WTC11 (cell line): Measurements from ENCODE around the gene PGF. TPM values are rescaled to one million over a fixed set of nuclear protein-coding genes. Genes with fewer than 3 reads are reported as not detected.

Experiments used
- ATAC-seq: fragments of 200-7000 bp; cut with Tn5 transposase; 2 replicates; pipeline ENCODE4 v1.10.0; 2021; ENCODE audit warnings: mild to moderate bottlenecking, moderate library complexity
- CTCF ChIA-PET: fragments of 300-600 bp; sonication (Branson Sonifier 250); formaldehyde crosslinking; loops from one replicate; lab custom pipeline; 2021; ENCODE audit warnings: antibody characterized with exemption; lab: Charles Lee
- POLR2A ChIA-PET: fragments of 350-600 bp; sonication (Branson Sonifier 250); formaldehyde crosslinking; loops from one replicate; lab custom pipeline; 2021; ENCODE audit warnings: antibody characterized with exemption; lab: Charles Lee
- DNase-seq: peaks from one replicate; pipeline ENCODE4 v3.0.0; 2021; ENCODE audit warnings: low spot score
- H3K27ac Mint-ChIP-seq: 2 replicates; pipeline ENCODE4 v1.8.0; 2021; ENCODE audit warnings: mixed read lengths
- H3K27me3 Mint-ChIP-seq: 2 replicates; pipeline ENCODE4 v1.8.0; 2021; ENCODE audit warnings: low read depth, mild to moderate bottlenecking, moderate library complexity, mixed read lengths
- H3K36me3 Mint-ChIP-seq: 2 replicates; pipeline ENCODE4 v1.8.0; 2021; ENCODE audit warnings: mixed read lengths
- H3K4me1 Mint-ChIP-seq: 2 replicates; pipeline ENCODE4 v1.8.0; 2022; ENCODE audit warnings: mixed read lengths
- H3K4me3 Mint-ChIP-seq: 2 replicates; pipeline ENCODE4 v1.8.0; 2021; ENCODE audit warnings: mild to moderate bottlenecking, moderate library complexity, mixed read lengths
- H3K9me3 Mint-ChIP-seq: 2 replicates; pipeline ENCODE4 v1.8.0; 2021; ENCODE audit warnings: mixed read lengths
- CDX4 ChIP-seq: fragments of 250-450 bp; sonication (Bioruptor Pico); IDR thresholded peaks from 2 replicates; pipeline ENCODE4 v1.9.0; 2021; ENCODE audit warnings: moderate library complexity, mild to moderate bottlenecking, inconsistent platforms, borderline replicate concordance
- CREB1 ChIP-seq: sonication (generic); formaldehyde crosslinking; IDR thresholded peaks from 2 replicates; pipeline ENCODE4 v1.8.0; 2023; ENCODE audit warnings: mild to moderate bottlenecking, missing genetic modification reagents
- CREM ChIP-seq: sonication (generic); formaldehyde crosslinking; IDR thresholded peaks from 2 replicates; pipeline ENCODE4 v1.8.1; 2022; ENCODE audit warnings: mild to moderate bottlenecking, missing genetic modification reagents, moderate library complexity
- ETV6 ChIP-seq: sonication (generic); formaldehyde crosslinking; IDR thresholded peaks from 2 replicates; pipeline ENCODE4 v1.8.1; 2022; ENCODE audit warnings: mild to moderate bottlenecking, missing genetic modification reagents
- FOXP1 ChIP-seq: sonication (generic); formaldehyde crosslinking; IDR thresholded peaks from 2 replicates; pipeline ENCODE4 v1.8.0; 2022; ENCODE audit warnings: missing genetic modification reagents, mild to moderate bottlenecking, moderate library complexity, borderline replicate concordance
- IRF2 ChIP-seq: sonication (generic); formaldehyde crosslinking; IDR thresholded peaks from 2 replicates; pipeline ENCODE4 v1.8.0; 2022; ENCODE audit warnings: low read depth, missing genetic modification reagents, borderline replicate concordance
- JUN ChIP-seq: sonication (generic); formaldehyde crosslinking; IDR thresholded peaks from 2 replicates; pipeline ENCODE4 v1.8.0; 2023; ENCODE audit warnings: mild to moderate bottlenecking, missing genetic modification reagents
- MXD4 ChIP-seq: fragments of 250-450 bp; sonication (Bioruptor Pico); IDR thresholded peaks from 2 replicates; pipeline ENCODE4 v1.8.0; 2021; ENCODE audit warnings: mild to moderate bottlenecking, moderate library complexity, borderline replicate concordance
- NR3C1 ChIP-seq: sonication (generic); formaldehyde crosslinking; conservative IDR thresholded peaks from 2 replicates; pipeline ENCODE4 v1.8.1; 2023; ENCODE audit warnings: low read depth, mild to moderate bottlenecking, missing genetic modification reagents
- RELA ChIP-seq: sonication (generic); formaldehyde crosslinking; IDR thresholded peaks from 2 replicates; pipeline ENCODE4 v1.8.1; 2022; ENCODE audit warnings: missing genetic modification reagents, mild to moderate bottlenecking, borderline replicate concordance
- SP1 ChIP-seq: sonication (generic); formaldehyde crosslinking; conservative IDR thresholded peaks from 2 replicates; pipeline ENCODE4 v1.8.1; 2022; ENCODE audit warnings: missing genetic modification reagents
- TEAD4 ChIP-seq: sonication (generic); formaldehyde crosslinking; IDR thresholded peaks from 2 replicates; pipeline ENCODE4 v1.8.0; 2022; ENCODE audit warnings: mild to moderate bottlenecking, missing genetic modification reagents
- USF1 ChIP-seq: sonication (generic); formaldehyde crosslinking; IDR thresholded peaks from 2 replicates; pipeline ENCODE4 v1.8.0; 2022; ENCODE audit warnings: mild to moderate bottlenecking, missing genetic modification reagents
- ZNF317 ChIP-seq: sonication (generic); formaldehyde crosslinking; IDR thresholded peaks from 2 replicates; pipeline ENCODE4 v1.8.1; 2023; ENCODE audit warnings: low read depth, mild to moderate bottlenecking, moderate library complexity, missing genetic modification reagents, borderline replicate concordance
- ZNF416 ChIP-seq: fragments of 250-450 bp; sonication (Bioruptor Pico); IDR thresholded peaks from 2 replicates; pipeline ENCODE4 v1.9.0; 2021; ENCODE audit warnings: mild to moderate bottlenecking, inconsistent platforms
- ZNF423 ChIP-seq: fragments of 250-450 bp; sonication (Bioruptor Pico); IDR thresholded peaks from 2 replicates; pipeline ENCODE4 v2.1.2; 2022; ENCODE audit warnings: mild to moderate bottlenecking, moderate library complexity
- ZNF425 ChIP-seq: fragments of 250-450 bp; sonication (Bioruptor Pico); conservative IDR thresholded peaks from 2 replicates; pipeline ENCODE4 v1.9.0; 2021; ENCODE audit warnings: mild to moderate bottlenecking
- total RNA-seq: library from RNA; stranded (reverse); gene quantifications from 3 replicates; pipeline ENCODE4 v1.2.3, GENCODE V29; 2021
- TF ChIP-seq, protein P1 (sequence below): sonication (generic); formaldehyde crosslinking; IDR thresholded peaks from 2 replicates; pipeline ENCODE4 v1.8.1; 2023; ENCODE audit warnings: mild to moderate bottlenecking, missing genetic modification reagents, borderline replicate concordance
- TF ChIP-seq, protein P2 (sequence below): fragments of 250-450 bp; sonication (Bioruptor Pico); IDR thresholded peaks from 2 replicates; pipeline ENCODE4 v2.1.2; 2022; ENCODE audit warnings: mild to moderate bottlenecking, moderate library complexity
- TF ChIP-seq, protein P3 (sequence below): sonication (generic); formaldehyde crosslinking; IDR thresholded peaks from 2 replicates; pipeline ENCODE4 v1.8.0; 2023; ENCODE audit warnings: missing genetic modification reagents, mild to moderate bottlenecking, borderline replicate concordance

The PGF gene
- total RNA-seq, 1 experiment from 2014 or later = 6.7 TPM

GRCh38 chr14:74954947-74955228 lies 509 bp downstream of the PGF start:
- H3K4me1 Mint-ChIP-seq = peaks cover 12% of the 10 kb centered on the region
- no peak for DNase-seq
- TF ChIP-seq, protein P1, sequence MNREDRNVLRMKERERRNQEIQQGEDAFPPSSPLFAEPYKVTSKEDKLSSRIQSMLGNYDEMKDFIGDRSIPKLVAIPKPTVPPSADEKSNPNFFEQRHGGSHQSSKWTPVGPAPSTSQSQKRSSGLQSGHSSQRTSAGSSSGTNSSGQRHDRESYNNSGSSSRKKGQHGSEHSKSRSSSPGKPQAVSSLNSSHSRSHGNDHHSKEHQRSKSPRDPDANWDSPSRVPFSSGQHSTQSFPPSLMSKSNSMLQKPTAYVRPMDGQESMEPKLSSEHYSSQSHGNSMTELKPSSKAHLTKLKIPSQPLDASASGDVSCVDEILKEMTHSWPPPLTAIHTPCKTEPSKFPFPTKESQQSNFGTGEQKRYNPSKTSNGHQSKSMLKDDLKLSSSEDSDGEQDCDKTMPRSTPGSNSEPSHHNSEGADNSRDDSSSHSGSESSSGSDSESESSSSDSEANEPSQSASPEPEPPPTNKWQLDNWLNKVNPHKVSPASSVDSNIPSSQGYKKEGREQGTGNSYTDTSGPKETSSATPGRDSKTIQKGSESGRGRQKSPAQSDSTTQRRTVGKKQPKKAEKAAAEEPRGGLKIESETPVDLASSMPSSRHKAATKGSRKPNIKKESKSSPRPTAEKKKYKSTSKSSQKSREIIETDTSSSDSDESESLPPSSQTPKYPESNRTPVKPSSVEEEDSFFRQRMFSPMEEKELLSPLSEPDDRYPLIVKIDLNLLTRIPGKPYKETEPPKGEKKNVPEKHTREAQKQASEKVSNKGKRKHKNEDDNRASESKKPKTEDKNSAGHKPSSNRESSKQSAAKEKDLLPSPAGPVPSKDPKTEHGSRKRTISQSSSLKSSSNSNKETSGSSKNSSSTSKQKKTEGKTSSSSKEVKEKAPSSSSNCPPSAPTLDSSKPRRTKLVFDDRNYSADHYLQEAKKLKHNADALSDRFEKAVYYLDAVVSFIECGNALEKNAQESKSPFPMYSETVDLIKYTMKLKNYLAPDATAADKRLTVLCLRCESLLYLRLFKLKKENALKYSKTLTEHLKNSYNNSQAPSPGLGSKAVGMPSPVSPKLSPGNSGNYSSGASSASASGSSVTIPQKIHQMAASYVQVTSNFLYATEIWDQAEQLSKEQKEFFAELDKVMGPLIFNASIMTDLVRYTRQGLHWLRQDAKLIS = no peak
- TF ChIP-seq, protein P2, sequence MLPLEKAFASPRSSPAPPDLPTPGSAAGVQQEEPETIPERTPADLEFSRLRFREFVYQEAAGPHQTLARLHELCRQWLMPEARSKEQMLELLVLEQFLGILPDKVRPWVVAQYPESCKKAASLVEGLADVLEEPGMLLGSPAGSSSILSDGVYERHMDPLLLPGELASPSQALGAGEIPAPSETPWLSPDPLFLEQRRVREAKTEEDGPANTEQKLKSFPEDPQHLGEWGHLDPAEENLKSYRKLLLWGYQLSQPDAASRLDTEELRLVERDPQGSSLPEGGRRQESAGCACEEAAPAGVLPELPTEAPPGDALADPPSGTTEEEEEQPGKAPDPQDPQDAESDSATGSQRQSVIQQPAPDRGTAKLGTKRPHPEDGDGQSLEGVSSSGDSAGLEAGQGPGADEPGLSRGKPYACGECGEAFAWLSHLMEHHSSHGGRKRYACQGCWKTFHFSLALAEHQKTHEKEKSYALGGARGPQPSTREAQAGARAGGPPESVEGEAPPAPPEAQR = no peak
- TF ChIP-seq SP1 (CRISPR knock-in tag) (no peak), CREB1 (no peak), MXD4 (CRISPR knock-in tag) (no peak), ETV6 (no peak), CDX4 (no peak), JUN (CRISPR knock-in tag) (no peak), ZNF416 (CRISPR knock-in tag) (no peak), NR3C1 (CRISPR knock-in tag) (no peak), RELA (CRISPR knock-in tag) (no peak), CREM (CRISPR knock-in tag) (no peak)
- TF ChIP-seq, all 79 proteins: peak for 0
- no peak for ATAC-seq
- H3K4me3 Mint-ChIP-seq = peak overlapping the region; percentile 49
- ChIA-PET CTCF (interaction anchor here (0.6 to 3.0 kb wide), 7 partner anchors 9 to 133 kb away, joined by 3 to 54 read pairs (median 7); partner anchors contain the start of genes EIF2B2 and RPS6KL1), POLR2A (interaction anchor here (0.6 to 1.0 kb wide), 5 partner anchors 9 to 341 kb away, joined by 3 to 7 read pairs (median 4); partner anchors contain the start of gene RPS6KL1)
- H3K27ac Mint-ChIP-seq = no peak overlapping the region
- H3K36me3 Mint-ChIP-seq = no peaks in the 10 kb centered on the region
- peaks cover 15% of the 10 kb centered on the region for H3K27me3 Mint-ChIP-seq
- H3K9me3 Mint-ChIP-seq = no peaks in the 10 kb centered on the region

DNA sequence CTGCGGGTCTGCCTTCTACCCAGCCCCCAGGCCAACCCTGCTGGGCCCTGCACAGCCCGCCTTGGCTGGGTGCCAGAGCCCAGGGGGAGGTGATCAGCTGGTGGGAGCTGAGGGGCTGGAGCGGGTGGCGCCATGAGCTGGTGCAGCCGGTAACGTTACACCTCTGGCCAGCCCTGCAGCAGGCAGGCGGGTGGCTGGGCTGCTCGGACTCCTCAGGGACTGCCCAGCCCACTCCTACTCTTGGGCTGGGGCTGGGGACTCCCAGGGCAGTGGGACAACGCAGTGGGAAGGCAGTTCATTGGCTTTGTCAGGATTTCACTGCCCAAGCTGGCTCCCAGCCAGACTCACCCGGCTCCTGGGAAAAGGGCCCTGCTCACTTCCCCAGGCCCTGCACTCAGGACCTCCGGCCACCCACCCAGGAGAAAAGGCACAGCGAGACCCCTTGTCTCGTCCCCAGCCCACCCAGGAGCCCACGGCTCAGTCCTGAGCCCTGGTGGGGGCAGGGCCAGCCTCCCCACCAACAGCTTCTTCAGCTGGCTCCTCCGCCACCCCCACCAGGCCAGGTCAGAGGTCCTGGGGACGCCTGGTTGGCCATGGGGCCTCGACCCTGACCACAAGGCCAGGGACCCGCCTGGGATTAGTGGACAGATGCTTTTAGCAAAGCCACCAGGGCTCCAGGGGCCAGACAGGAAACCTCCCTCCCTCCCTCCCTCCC lies 1.0 kb downstream of the PGF start:
- ATAC-seq (peak; percentile 8; the same call in 1 of the 2 replicates), DNase-seq (no peak)
- ChIA-PET CTCF (interaction anchor here (1.2 to 3.0 kb wide), 4 partner anchors 8 to 26 kb away, joined by 3 to 54 read pairs (median 6); no protein-coding TSS in a partner anchor), POLR2A (interaction anchor here (0.9 kb wide), 1 partner anchor 9 kb away, joined by 3 read pairs; no protein-coding TSS in a partner anchor)
- Mint-ChIP-seq H3K4me1 (peaks cover 12% of the 10 kb centered on the region), H3K36me3 (no peaks in the 10 kb centered on the region), H3K9me3 (no peaks in the 10 kb centered on the region), H3K4me3 (peak overlapping the region; percentile 18; the same call in 1 of the 2 replicates), H3K27ac (no peak overlapping the region), H3K27me3 (peaks cover 15% of the 10 kb centered on the region)
- no peak for TF ChIP-seq ZNF317 (CRISPR knock-in tag)
- TF ChIP-seq TEAD4 = no peak
- no peak for TF ChIP-seq FOXP1 (CRISPR knock-in tag)
- TF ChIP-seq USF1 (CRISPR knock-in tag) = no peak
- no peak for TF ChIP-seq IRF2 (CRISPR knock-in tag)
- TF ChIP-seq ZNF425 (CRISPR knock-in tag) = no peak
- no peak for TF ChIP-seq ZNF423 (CRISPR knock-in tag)
- no peak for TF ChIP-seq SP1 (CRISPR knock-in tag)
- TF ChIP-seq, protein P3, sequence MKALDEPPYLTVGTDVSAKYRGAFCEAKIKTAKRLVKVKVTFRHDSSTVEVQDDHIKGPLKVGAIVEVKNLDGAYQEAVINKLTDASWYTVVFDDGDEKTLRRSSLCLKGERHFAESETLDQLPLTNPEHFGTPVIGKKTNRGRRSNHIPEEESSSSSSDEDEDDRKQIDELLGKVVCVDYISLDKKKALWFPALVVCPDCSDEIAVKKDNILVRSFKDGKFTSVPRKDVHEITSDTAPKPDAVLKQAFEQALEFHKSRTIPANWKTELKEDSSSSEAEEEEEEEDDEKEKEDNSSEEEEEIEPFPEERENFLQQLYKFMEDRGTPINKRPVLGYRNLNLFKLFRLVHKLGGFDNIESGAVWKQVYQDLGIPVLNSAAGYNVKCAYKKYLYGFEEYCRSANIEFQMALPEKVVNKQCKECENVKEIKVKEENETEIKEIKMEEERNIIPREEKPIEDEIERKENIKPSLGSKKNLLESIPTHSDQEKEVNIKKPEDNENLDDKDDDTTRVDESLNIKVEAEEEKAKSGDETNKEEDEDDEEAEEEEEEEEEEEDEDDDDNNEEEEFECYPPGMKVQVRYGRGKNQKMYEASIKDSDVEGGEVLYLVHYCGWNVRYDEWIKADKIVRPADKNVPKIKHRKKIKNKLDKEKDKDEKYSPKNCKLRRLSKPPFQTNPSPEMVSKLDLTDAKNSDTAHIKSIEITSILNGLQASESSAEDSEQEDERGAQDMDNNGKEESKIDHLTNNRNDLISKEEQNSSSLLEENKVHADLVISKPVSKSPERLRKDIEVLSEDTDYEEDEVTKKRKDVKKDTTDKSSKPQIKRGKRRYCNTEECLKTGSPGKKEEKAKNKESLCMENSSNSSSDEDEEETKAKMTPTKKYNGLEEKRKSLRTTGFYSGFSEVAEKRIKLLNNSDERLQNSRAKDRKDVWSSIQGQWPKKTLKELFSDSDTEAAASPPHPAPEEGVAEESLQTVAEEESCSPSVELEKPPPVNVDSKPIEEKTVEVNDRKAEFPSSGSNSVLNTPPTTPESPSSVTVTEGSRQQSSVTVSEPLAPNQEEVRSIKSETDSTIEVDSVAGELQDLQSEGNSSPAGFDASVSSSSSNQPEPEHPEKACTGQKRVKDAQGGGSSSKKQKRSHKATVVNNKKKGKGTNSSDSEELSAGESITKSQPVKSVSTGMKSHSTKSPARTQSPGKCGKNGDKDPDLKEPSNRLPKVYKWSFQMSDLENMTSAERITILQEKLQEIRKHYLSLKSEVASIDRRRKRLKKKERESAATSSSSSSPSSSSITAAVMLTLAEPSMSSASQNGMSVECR (CRISPR knock-in tag) = no peak
